ENCODE data around the gene DEFB129. TPM values are rescaled to one million over a fixed set of nuclear protein-coding genes. Genes with fewer than 3 reads are reported as not detected.

DEFB129 gene
- polyA plus RNA-seq, 1 donor from 2014 or later = not detected

DNA sequence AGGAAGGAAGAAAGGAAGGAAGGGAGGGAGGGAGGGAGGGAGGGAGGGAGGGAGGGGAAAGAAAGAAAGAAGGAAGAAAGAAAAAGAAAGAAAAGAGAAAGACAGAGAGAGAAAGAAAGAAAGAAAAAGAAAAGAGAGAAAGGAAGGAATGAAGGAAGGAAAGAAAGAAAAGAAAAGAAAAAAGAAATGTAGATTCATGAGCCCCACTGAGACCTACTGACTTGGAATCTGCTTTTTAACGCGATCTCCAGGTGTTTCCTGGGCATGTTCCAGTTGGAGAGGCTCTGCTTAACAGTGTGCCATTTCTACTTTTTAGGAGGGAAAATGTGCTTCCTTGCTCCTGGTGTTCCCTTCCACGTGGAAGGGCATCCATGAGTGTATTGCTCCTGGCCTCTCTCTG, 46.8 kb downstream of the DEFB129 start:
- Histone ChIP-seq H3K9me2 (ENCODE audit: insufficient read depth, low read length) (no peaks in the 10 kb centered on the region), H3K9me3 (ENCODE audit: low read length) (no peaks in the 10 kb centered on the region), H3K4me2 (ENCODE audit: low read length) (no peak overlapping the region), H2AFZ (ENCODE audit: low read depth, low read length) (no peak overlapping the region), H4K20me1 (ENCODE audit: insufficient read depth) (no peaks in the 10 kb centered on the region), H3F3A (ENCODE audit: insufficient read depth, low read length, poor library complexity, severe bottlenecking) (no peaks in the 10 kb centered on the region), H3K36me3 (ENCODE audit: insufficient read depth, low read length) (no peaks in the 10 kb centered on the region), H3K27ac (ENCODE audit: low read length) (no peak overlapping the region), H3K9ac (ENCODE audit: low read length) (no peak overlapping the region), H3K27me3 (ENCODE audit: insufficient read depth, low read depth, low read length) (no peaks in the 10 kb centered on the region), H3K4me3 (ENCODE audit: low read length) (no peak overlapping the region), H3K79me2 (replicated peaks; ENCODE audit: insufficient read depth, low read length) (no peaks in the 10 kb centered on the region)
- TF ChIP-seq POLR2AphosphoS5 (IDR thresholded peaks at IDR 0.05) (no peak), MXI1 (conservative IDR thresholded peaks at IDR 0.05; ENCODE audit: poor library complexity, severe bottlenecking) (no peak), TAF1 (IDR thresholded peaks at IDR 0.05; ENCODE audit: low read depth) (no peak), EZH2 (IDR thresholded peaks at IDR 0.05; ENCODE audit: borderline replicate concordance, insufficient read depth, low read length, poor library complexity, severe bottlenecking) (no peak)

DNA sequence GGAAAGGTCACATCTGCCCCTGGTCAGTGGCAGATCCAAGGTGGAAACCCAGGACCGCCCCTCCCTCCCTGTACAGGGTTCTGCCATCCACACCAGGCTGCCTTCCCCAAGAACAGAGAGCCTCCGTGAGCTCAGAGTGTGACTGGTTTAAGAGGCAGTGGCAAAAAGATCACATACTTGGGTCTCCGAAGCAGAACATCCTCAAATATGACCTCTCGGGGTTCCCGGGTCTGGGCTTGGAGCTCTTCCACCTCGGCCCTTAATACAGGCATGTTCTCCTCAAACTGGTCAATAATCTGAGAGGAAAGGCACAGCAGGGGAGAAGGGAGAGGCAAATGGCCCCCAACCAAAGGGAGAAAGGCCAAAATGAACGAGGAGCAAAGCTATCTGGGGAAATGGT, 48.7 kb downstream of the DEFB129 start:
- no peaks in the 10 kb centered on the region for H4K20me1 ChIP-seq (ENCODE audit: insufficient read depth)
- H3K36me3 ChIP-seq (ENCODE audit: insufficient read depth, low read length) = no peaks in the 10 kb centered on the region
- no peaks in the 10 kb centered on the region for H3K9me3 ChIP-seq (ENCODE audit: low read length)
- H3K79me2 ChIP-seq (replicated peaks; ENCODE audit: insufficient read depth, low read length) = no peaks in the 10 kb centered on the region
- H3K9ac ChIP-seq (ENCODE audit: low read length) = no peak overlapping the region
- no peaks in the 10 kb centered on the region for H3K9me2 ChIP-seq (ENCODE audit: insufficient read depth, low read length)
- H2AFZ ChIP-seq (ENCODE audit: low read depth, low read length) = no peak overlapping the region
- no peaks in the 10 kb centered on the region for H3F3A ChIP-seq (ENCODE audit: insufficient read depth, low read length, poor library complexity, severe bottlenecking)
- no peak overlapping the region for H3K4me3 ChIP-seq (ENCODE audit: low read length)
- H3K4me2 ChIP-seq (ENCODE audit: low read length) = no peak overlapping the region
- no peak overlapping the region for H3K27ac ChIP-seq (ENCODE audit: low read length)
- TF ChIP-seq POLR2AphosphoS5 (IDR thresholded peaks at IDR 0.05) (no peak), RAD21 (conservative IDR thresholded peaks at IDR 0.05) (no peak), TAF1 (IDR thresholded peaks at IDR 0.05; ENCODE audit: low read depth) (no peak), MXI1 (conservative IDR thresholded peaks at IDR 0.05; ENCODE audit: poor library complexity, severe bottlenecking) (no peak), SMC3 (conservative IDR thresholded peaks at IDR 0.05; ENCODE audit: poor library complexity) (no peak), EZH2 (IDR thresholded peaks at IDR 0.05; ENCODE audit: borderline replicate concordance, insufficient read depth, low read length, poor library complexity, severe bottlenecking) (no peak), EP300 (conservative IDR thresholded peaks at IDR 0.05; ENCODE audit: poor library complexity, severe bottlenecking) (no peak)
- TF ChIP-seq, protein P1, sequence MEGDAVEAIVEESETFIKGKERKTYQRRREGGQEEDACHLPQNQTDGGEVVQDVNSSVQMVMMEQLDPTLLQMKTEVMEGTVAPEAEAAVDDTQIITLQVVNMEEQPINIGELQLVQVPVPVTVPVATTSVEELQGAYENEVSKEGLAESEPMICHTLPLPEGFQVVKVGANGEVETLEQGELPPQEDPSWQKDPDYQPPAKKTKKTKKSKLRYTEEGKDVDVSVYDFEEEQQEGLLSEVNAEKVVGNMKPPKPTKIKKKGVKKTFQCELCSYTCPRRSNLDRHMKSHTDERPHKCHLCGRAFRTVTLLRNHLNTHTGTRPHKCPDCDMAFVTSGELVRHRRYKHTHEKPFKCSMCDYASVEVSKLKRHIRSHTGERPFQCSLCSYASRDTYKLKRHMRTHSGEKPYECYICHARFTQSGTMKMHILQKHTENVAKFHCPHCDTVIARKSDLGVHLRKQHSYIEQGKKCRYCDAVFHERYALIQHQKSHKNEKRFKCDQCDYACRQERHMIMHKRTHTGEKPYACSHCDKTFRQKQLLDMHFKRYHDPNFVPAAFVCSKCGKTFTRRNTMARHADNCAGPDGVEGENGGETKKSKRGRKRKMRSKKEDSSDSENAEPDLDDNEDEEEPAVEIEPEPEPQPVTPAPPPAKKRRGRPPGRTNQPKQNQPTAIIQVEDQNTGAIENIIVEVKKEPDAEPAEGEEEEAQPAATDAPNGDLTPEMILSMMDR (IDR thresholded peaks at IDR 0.05; ENCODE audit: poor library complexity, severe bottlenecking) = no peak
- TF ChIP-seq, protein P2, sequence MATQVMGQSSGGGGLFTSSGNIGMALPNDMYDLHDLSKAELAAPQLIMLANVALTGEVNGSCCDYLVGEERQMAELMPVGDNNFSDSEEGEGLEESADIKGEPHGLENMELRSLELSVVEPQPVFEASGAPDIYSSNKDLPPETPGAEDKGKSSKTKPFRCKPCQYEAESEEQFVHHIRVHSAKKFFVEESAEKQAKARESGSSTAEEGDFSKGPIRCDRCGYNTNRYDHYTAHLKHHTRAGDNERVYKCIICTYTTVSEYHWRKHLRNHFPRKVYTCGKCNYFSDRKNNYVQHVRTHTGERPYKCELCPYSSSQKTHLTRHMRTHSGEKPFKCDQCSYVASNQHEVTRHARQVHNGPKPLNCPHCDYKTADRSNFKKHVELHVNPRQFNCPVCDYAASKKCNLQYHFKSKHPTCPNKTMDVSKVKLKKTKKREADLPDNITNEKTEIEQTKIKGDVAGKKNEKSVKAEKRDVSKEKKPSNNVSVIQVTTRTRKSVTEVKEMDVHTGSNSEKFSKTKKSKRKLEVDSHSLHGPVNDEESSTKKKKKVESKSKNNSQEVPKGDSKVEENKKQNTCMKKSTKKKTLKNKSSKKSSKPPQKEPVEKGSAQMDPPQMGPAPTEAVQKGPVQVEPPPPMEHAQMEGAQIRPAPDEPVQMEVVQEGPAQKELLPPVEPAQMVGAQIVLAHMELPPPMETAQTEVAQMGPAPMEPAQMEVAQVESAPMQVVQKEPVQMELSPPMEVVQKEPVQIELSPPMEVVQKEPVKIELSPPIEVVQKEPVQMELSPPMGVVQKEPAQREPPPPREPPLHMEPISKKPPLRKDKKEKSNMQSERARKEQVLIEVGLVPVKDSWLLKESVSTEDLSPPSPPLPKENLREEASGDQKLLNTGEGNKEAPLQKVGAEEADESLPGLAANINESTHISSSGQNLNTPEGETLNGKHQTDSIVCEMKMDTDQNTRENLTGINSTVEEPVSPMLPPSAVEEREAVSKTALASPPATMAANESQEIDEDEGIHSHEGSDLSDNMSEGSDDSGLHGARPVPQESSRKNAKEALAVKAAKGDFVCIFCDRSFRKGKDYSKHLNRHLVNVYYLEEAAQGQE (IDR thresholded peaks at IDR 0.05; ENCODE audit: borderline replicate concordance) = no peak
- H3K27me3 ChIP-seq (ENCODE audit: insufficient read depth, low read depth, low read length) = no peaks in the 10 kb centered on the region
